ENCODE results near the gene RNF5.
"Not testable (repeated sequence)": the region's sequence is repeated elsewhere in the genome, so short reads cannot be mapped to it uniquely, and the experiment has no call there.

The RNF5 gene

GRCh38 chr6:32190911-32191677 is 12.9 kb downstream of the RNF5 start:
- no peak for DNase-seq

GRCh38 chr6:32191696-32192607 is 13.7 kb downstream of the RNF5 start:
- DNase-seq, result no peak

- peak in 2 of 4 experiments; percentile 46 to 55 for DNase-seq
These were observed 14.4 kb downstream of the RNF5 start, which contains the start of gene GPSM3 for GRCh38 chr6:32192608-32193039. Gene GPSM3, minus strand, starts transcription at chr6:32192643. Its CDS starts 130 bp downstream, at chr6:32192513.

- not testable (repeated sequence) for DNase-seq
These were observed 14.9 kb downstream of the RNF5 start for GRCh38 chr6:32193096-32193495.

GRCh38 chr6:32194388-32194787 is 16.2 kb downstream of the RNF5 start:
- DNase-seq, result no peak

- DNase-seq, result no peak
These were observed 16.8 kb downstream of the RNF5 start for GRCh38 chr6:32194825-32195651.

GRCh38 chr6:32195652-32195901 is 17.4 kb downstream of the RNF5 start:
- peak; percentile 99 to 100 (median 99) for DNase-seq

- peak in 1 of 4 experiments; percentile 51 for DNase-seq
These were observed 17.9 kb downstream of the RNF5 start for GRCh38 chr6:32195902-32196681.

GRCh38 chr6:32196682-32197616 is 18.7 kb downstream of the RNF5 start:
- DNase-seq, result no peak

- DNase-seq, result no peak
These were observed 20.1 kb downstream of the RNF5 start for GRCh38 chr6:32198345-32198696.

- no peak for DNase-seq
These were observed 20.7 kb downstream of the RNF5 start for GRCh38 chr6:32198866-32199265.

GRCh38 chr6:32200711-32201475 is 22.7 kb downstream of the RNF5 start:
- no peak for DNase-seq

GRCh38 chr6:32202186-32202585 is 24.0 kb downstream of the RNF5 start:
- no peak for DNase-seq

GRCh38 chr6:32203426-32204267 is 25.4 kb downstream of the RNF5 start:
- DNase-seq, result no peak

- DNase-seq, result no peak
These were observed 26.1 kb downstream of the RNF5 start for GRCh38 chr6:32204268-32204715.

- no peak for DNase-seq
These were observed 30.8 kb downstream of the RNF5 start for GRCh38 chr6:32208996-32209395.

GRCh38 chr6:32210191-32210601 is 32.0 kb downstream of the RNF5 start:
- no peak for DNase-seq

- not testable (repeated sequence) for DNase-seq
These were observed 33.2 kb downstream of the RNF5 start for GRCh38 chr6:32211432-32211831.

GRCh38 chr6:32212076-32212760 is 34.0 kb downstream of the RNF5 start:
- DNase-seq, result no peak

Data from activated naive CD4-positive, alpha-beta T cell (primary cell).